ENCODE data around the gene OCA2. TPM values are rescaled to one million over a fixed set of nuclear protein-coding genes. Genes with fewer than 3 reads are reported as not detected.

OCA2 gene
- total RNA-seq, 2 experiments from 2014 or later = not detected

DNA sequence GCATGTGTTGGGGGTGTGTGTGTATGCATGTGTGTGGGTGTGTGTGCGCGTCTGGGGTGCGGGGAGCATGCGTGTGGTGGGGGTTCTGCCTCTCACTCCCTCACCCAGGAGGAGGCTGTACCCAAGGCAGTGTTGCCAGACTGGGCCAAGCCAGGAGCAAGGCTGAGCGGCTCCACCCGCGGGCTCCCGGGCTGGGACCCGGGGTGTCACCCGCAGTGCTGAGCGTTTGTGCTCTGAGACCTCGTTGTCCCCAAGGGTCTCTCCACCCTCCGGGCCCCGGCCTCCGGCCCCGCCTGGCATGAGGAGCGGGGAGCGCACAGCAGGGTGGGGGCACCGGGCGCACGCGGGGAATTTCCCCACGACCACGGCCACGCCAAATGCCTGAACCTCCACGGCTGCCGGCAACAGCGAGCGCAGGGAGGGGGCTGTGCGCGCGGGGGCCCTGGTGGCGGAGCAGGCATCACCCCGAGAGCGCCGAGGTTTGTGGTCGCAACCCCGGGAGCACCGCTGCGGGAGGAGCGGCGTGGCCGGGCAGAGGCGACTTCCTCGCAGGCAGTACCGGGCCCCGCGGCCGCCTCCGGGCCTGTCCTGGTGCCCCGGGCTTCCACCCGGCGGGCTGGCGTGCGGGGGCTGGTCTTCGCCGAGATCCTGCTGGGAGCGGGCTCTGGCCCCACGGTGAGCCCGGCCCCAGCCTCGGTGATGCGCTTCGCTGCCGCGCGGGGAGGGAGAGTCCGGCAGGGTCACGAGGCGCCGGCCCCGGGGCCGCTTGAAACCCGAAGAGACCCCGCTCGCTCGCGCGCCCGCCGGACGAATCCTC lies 7.4 kb upstream of the OCA2 start:
- CTCF ChIA-PET (ENCODE audit: unreplicated experiment) = interaction anchor here (0.5 kb wide), 1 partner anchor 11 kb away, joined by 3 read pairs; no protein-coding TSS in a partner anchor
- no peak overlapping the region for H2AFZ ChIP-seq (ENCODE audit: low read length)

GRCh38 chr15:28105793-28106192 lies 6.7 kb upstream of the OCA2 start:
- Histone ChIP-seq H3K9me3 (ENCODE audit: low read length) (no peaks in the 10 kb centered on the region), H3K4me1 (ENCODE audit: insufficient read depth, low read length, poor library complexity, severe bottlenecking) (no peaks in the 10 kb centered on the region), H3K36me3 (ENCODE audit: insufficient read depth, low read length) (peaks cover 1% of the 10 kb centered on the region; the same call in 1 of the 2 replicates), H3K4me2 (ENCODE audit: low read length) (no peak overlapping the region), H3K27ac (ENCODE audit: low read depth, low read length, poor library complexity, severe bottlenecking) (no peak overlapping the region), H3K9me2 (ENCODE audit: insufficient read depth, low read length) (no peaks in the 10 kb centered on the region), H4K20me1 (ENCODE audit: insufficient read depth, low read length) (no peaks in the 10 kb centered on the region), H2AFZ (ENCODE audit: low read length) (no peak overlapping the region), H3K79me2 (ENCODE audit: insufficient read depth, low read depth, low read length) (no peaks in the 10 kb centered on the region), H3K4me3 (ENCODE audit: low read depth, low read length, poor library complexity, severe bottlenecking) (no peak overlapping the region)
- ChIA-PET POLR2A (no interaction called here), CTCF (ENCODE audit: unreplicated experiment) (no interaction called here)
- no peak for DNase-seq (ENCODE audit: low spot score)
- TF ChIP-seq, protein P1, sequence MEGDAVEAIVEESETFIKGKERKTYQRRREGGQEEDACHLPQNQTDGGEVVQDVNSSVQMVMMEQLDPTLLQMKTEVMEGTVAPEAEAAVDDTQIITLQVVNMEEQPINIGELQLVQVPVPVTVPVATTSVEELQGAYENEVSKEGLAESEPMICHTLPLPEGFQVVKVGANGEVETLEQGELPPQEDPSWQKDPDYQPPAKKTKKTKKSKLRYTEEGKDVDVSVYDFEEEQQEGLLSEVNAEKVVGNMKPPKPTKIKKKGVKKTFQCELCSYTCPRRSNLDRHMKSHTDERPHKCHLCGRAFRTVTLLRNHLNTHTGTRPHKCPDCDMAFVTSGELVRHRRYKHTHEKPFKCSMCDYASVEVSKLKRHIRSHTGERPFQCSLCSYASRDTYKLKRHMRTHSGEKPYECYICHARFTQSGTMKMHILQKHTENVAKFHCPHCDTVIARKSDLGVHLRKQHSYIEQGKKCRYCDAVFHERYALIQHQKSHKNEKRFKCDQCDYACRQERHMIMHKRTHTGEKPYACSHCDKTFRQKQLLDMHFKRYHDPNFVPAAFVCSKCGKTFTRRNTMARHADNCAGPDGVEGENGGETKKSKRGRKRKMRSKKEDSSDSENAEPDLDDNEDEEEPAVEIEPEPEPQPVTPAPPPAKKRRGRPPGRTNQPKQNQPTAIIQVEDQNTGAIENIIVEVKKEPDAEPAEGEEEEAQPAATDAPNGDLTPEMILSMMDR (conservative IDR thresholded peaks at IDR 0.05; ENCODE audit: low read length) = no peak
- TF ChIP-seq EZH2phosphoT487 (IDR thresholded peaks at IDR 0.05; ENCODE audit: borderline replicate concordance, low read depth, low read length) = no peak
- no TSS peak for BruUV-seq (replicated peaks)
- intact Hi-C loops (cut with micrococcal nuclease; ENCODE audit: unreplicated experiment) = no loop called here

More for the DNA sequence above, 7.4 kb upstream of the OCA2 start:
- no peaks in the 10 kb centered on the region for H3K79me2 ChIP-seq (ENCODE audit: insufficient read depth, low read depth, low read length)
- no peak overlapping the region for H3K27ac ChIP-seq (ENCODE audit: low read depth, low read length, poor library complexity, severe bottlenecking)
- H4K20me1 ChIP-seq (ENCODE audit: insufficient read depth, low read length) = no peaks in the 10 kb centered on the region
- H3K9me2 ChIP-seq (ENCODE audit: insufficient read depth, low read length) = no peaks in the 10 kb centered on the region
- POLR2A ChIA-PET = no interaction called here
- H3K36me3 ChIP-seq (ENCODE audit: insufficient read depth, low read length) = peaks cover 8% of the 10 kb centered on the region
- H3K4me3 ChIP-seq (ENCODE audit: low read depth, low read length, poor library complexity, severe bottlenecking) = no peak overlapping the region
- no peaks in the 10 kb centered on the region for H3K9me3 ChIP-seq (ENCODE audit: low read length)
- no peak for TF ChIP-seq EZH2phosphoT487 (IDR thresholded peaks at IDR 0.05; ENCODE audit: borderline replicate concordance, low read depth, low read length)
- TF ChIP-seq, protein P1 (conservative IDR thresholded peaks at IDR 0.05; ENCODE audit: low read length) = no peak
- no TSS peak for BruUV-seq (replicated peaks)
- DNase-seq (ENCODE audit: low spot score) = no peak
- no peak overlapping the region for H3K4me2 ChIP-seq (ENCODE audit: low read length)
- intact Hi-C loops (cut with micrococcal nuclease; ENCODE audit: unreplicated experiment) = no loop called here
- no peaks in the 10 kb centered on the region for H3K4me1 ChIP-seq (ENCODE audit: insufficient read depth, low read length, poor library complexity, severe bottlenecking)

- Histone ChIP-seq H3K4me2 (ENCODE audit: low read length) (no peak overlapping the region), H3K79me2 (ENCODE audit: insufficient read depth, low read depth, low read length) (no peaks in the 10 kb centered on the region), H4K20me1 (ENCODE audit: insufficient read depth, low read length) (no peaks in the 10 kb centered on the region), H3K36me3 (ENCODE audit: insufficient read depth, low read length) (no peaks in the 10 kb centered on the region), H3K9me3 (ENCODE audit: low read length) (no peaks in the 10 kb centered on the region), H3K4me1 (ENCODE audit: insufficient read depth, low read length, poor library complexity, severe bottlenecking) (no peaks in the 10 kb centered on the region), H3K9me2 (ENCODE audit: insufficient read depth, low read length) (no peaks in the 10 kb centered on the region), H3K27ac (ENCODE audit: low read depth, low read length, poor library complexity, severe bottlenecking) (no peak overlapping the region), H2AFZ (ENCODE audit: low read length) (no peak overlapping the region), H3K4me3 (ENCODE audit: low read depth, low read length, poor library complexity, severe bottlenecking) (no peak overlapping the region)
- no TSS peak for BruUV-seq (replicated peaks)
- ChIA-PET POLR2A (no interaction called here), CTCF (ENCODE audit: unreplicated experiment) (no interaction called here)
- intact Hi-C loops (cut with micrococcal nuclease; ENCODE audit: unreplicated experiment) = no loop called here
- TF ChIP-seq, protein P1 (conservative IDR thresholded peaks at IDR 0.05; ENCODE audit: low read length) = no peak
- no peak for TF ChIP-seq EZH2phosphoT487 (IDR thresholded peaks at IDR 0.05; ENCODE audit: borderline replicate concordance, low read depth, low read length)
- DNase-seq (ENCODE audit: low spot score) = no peak
These were observed 6.2 kb upstream of the OCA2 start for GRCh38 chr15:28105224-28105791.
